Prostate gland (tissue), 2 donors: ENCODE data around the gene AFF3.

ENCODE experiments used
- POLR2A ChIP-seq: fragments of 450-650 bp; IDR thresholded peaks from one replicate; pipeline ENCODE4 v1.6.1; 2016; ENCODE audit warnings: antibody characterized with exemption, mild to moderate bottlenecking
- POLR2AphosphoS5 ChIP-seq: sonication (generic); formaldehyde crosslinking; IDR thresholded peaks from one replicate; pipeline ENCODE4 v1.6.1; 2017; ENCODE audit warnings: antibody characterized with exemption
- TF ChIP-seq, protein P1 (sequence below), 4 experiments: fragments of 200-600 bp in 2 of 4; fragments of 450-650 bp in 2 of 4; sonication (generic) in 2 of 4; IDR thresholded peaks; 1 replicate in 3 of 4; 2 replicates in 1 of 4; pipeline ENCODE4 v1.5.1; 2016 to 2019; ENCODE audit warnings: antibody characterized with exemption in 4 of 4, mild to moderate bottlenecking in 2 of 4, moderate library complexity in 2 of 4

- TF ChIP-seq, protein P1, sequence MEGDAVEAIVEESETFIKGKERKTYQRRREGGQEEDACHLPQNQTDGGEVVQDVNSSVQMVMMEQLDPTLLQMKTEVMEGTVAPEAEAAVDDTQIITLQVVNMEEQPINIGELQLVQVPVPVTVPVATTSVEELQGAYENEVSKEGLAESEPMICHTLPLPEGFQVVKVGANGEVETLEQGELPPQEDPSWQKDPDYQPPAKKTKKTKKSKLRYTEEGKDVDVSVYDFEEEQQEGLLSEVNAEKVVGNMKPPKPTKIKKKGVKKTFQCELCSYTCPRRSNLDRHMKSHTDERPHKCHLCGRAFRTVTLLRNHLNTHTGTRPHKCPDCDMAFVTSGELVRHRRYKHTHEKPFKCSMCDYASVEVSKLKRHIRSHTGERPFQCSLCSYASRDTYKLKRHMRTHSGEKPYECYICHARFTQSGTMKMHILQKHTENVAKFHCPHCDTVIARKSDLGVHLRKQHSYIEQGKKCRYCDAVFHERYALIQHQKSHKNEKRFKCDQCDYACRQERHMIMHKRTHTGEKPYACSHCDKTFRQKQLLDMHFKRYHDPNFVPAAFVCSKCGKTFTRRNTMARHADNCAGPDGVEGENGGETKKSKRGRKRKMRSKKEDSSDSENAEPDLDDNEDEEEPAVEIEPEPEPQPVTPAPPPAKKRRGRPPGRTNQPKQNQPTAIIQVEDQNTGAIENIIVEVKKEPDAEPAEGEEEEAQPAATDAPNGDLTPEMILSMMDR (IDR thresholded peaks at IDR 0.05), result no peak
- no peak for TF ChIP-seq POLR2A
- no peak for TF ChIP-seq POLR2AphosphoS5
Measured at GRCh38 chr2:100077935-100078334, 64.5 kb downstream of the AFF3 start.
